GM10266 (cell line): ENCODE results near the gene LAYN.

ENCODE experiments used
- DNase-seq: peaks from one replicate; pipeline ENCODE4 v3.0.0; 2012; ENCODE audit errors: extremely low spot score
- TF ChIP-seq, protein P1 (sequence below): IDR thresholded peaks from 2 replicates; pipeline ENCODE4 v1.5.1; 2012; ENCODE audit warnings: mild to moderate bottlenecking, low read depth; ENCODE audit not compliant: control insufficient read depth, insufficient read depth; ENCODE audit errors: missing control alignments

Gene LAYN

DNA sequence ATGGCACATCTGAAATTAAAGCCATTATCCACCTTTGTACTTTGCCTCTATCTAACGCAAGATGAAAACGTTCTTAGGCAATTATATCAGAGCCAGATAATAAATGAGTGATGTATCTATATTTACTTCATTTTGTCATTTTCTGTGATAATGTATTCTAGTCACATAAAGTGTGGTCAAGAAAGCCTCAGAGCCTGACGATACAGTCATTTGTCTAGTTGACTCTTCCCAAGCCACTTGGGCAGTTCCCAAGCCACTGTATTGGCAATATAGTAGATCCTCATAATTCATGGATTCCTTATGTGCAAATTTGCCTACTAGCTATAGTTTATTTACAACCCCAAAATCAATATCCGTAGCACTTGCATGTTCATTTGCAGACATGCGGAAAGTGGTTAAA is 18.1 kb upstream of the LAYN start:
- TF ChIP-seq, protein P1, sequence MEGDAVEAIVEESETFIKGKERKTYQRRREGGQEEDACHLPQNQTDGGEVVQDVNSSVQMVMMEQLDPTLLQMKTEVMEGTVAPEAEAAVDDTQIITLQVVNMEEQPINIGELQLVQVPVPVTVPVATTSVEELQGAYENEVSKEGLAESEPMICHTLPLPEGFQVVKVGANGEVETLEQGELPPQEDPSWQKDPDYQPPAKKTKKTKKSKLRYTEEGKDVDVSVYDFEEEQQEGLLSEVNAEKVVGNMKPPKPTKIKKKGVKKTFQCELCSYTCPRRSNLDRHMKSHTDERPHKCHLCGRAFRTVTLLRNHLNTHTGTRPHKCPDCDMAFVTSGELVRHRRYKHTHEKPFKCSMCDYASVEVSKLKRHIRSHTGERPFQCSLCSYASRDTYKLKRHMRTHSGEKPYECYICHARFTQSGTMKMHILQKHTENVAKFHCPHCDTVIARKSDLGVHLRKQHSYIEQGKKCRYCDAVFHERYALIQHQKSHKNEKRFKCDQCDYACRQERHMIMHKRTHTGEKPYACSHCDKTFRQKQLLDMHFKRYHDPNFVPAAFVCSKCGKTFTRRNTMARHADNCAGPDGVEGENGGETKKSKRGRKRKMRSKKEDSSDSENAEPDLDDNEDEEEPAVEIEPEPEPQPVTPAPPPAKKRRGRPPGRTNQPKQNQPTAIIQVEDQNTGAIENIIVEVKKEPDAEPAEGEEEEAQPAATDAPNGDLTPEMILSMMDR: no peak
- DNase-seq: no peak

DNA sequence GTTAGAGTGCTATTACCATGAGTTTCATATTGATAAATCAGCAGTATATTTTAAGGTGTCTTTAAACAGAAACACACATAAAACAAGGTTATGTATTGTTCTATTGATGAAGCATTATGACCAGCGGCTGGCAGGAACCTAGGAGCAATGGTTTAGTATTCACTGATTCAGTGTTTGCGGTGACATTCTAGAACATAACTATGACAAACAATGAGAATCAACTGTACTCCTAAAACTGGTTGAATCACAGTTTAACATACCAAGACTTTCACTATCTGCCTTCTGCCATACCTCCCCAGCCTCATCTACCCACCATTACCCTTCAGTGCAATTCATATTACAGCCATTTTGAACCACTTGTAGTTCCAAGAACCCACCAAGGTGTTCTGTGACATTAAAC is 17.2 kb upstream of the LAYN start:
- no peak for DNase-seq
- TF ChIP-seq, protein P1: no peak

DNA sequence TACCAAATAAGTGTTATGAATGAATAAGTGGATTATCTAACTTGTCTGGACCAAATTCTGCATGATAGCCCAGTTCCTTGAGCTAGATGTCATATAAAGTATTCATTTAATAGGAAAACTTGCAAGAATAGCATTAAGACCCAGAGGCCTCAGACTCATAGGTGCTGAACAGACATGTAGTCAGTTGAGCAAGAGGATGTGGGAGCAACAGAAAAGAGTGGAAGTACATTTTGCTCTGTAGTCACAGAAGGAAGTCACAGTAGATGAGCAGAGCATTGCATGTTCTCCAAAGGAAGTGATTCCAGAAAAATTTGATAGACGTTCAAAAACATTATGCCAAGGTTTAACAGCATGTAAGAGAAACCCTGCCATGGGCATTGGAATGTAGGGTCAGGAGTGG is 16.5 kb upstream of the LAYN start:
- TF ChIP-seq, protein P1: no peak
- no peak for DNase-seq

DNA sequence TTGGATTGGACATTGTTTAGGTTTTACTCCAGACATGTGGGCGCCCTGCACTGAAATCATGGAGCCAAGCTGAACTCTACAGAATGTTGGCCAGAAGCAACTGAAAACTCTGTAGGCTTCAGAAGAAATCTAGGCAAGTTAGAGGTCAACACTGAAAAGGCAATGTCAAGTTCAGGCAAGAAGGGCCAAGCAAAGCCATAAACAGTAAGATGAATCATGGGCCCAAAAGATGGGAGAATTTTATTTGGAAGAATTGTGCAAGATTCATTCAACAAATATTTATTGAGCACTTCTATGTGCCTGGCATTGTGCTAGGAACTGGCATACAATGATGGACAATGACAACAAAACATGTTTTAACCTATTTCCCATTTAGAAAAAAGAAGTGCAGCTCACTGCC is 15.1 kb upstream of the LAYN start:
- no peak for DNase-seq
- TF ChIP-seq, protein P1: no peak

DNA sequence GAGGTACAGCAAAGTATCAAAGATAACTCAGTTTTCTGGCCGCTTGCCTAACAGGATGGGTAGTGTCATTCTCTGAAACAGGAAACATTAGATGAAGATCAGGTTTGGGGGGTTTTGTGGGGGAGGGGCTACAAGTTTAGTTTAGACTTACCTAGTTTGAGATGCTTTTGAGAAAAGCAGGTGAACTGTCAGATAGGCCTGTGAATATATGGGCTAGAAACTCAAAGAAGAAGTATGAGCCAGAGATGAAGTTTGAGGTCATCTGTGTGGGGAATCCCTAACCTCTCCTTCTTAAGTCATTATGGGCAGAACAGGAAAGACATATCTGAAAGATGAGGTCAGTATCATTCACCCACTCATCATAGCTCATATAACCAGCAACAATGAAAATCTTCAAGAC is 14.0 kb upstream of the LAYN start:
- DNase-seq: no peak
- TF ChIP-seq, protein P1: no peak

DNA sequence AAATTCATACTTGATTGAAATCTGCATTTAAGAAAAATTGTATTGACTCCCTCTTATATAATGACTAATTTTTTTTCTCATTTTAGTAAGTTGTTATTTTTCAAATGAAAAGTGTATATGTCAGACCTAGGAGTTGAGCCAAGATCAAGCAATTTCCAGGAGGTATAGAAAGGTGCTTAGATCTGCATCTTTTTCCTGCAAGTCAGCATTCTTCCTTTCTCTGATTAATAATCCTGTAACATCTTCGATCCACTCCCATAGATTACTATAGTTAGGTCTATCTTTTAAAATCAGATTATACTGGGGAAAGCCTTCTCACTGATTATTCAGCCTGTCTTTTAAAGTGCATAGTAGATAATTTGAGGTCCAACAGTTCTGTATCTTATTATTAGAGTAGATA is 13.2 kb upstream of the LAYN start:
- DNase-seq: no peak
- TF ChIP-seq, protein P1: no peak

DNA sequence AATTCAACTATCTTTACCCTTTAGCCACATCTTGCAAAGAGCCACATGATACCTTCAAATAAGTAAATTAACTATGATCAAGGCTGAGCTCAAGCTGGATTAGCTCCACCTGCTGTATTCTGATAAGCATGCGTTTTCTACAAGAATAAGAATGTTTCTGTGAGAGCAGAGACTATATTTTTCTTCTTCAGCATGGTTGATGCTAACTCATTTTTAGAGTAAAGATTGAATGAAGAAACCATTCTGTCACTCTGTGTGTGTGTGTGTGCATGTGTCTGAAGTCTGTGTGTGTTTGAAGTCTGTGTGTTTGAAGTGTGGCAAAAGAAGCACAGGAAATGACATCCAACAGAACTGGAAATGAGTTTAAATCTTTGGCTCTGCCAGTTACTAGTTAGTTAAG is 12.0 kb upstream of the LAYN start:
- DNase-seq: no peak
- TF ChIP-seq, protein P1: no peak

DNA sequence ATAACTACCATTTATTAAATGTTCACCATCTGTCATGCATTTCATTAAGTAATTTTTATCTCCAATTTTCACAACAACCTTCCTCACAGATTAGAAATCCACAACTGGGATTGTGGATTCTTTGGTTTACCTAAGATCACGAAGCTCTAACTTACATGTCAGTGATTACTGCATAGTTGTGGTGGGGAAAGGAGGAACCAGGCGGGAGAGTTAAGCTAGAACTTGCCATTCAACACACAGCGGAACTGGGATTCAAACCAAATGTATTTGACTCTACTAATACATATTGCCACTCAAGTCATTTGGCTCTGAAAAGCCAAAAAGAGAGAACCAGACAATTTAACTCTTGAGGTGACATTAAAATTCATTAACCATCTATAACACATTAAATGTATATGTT is 10.4 kb upstream of the LAYN start:
- DNase-seq: no peak
- TF ChIP-seq, protein P1: no peak
